Measurements from ENCODE around the gene TNRC6B.

- TF ChIP-seq CTCF (conservative IDR thresholded peaks at IDR 0.05 in 1 of 2, IDR thresholded peaks at IDR 0.05 in 1 of 2; ENCODE audit: low read depth in 1 of 2, low read length in 2 of 2) (no peak), EZH2 (IDR thresholded peaks at IDR 0.05; ENCODE audit: low read length, missing control alignments) (no peak)
Observed at GRCh38 chr22:40215266-40215665, 37.5 kb downstream of the TNRC6B start.

Data from fibroblast of lung (primary cell).